MM.1S (cell line): ENCODE results near the gene CERS6.
A peak's percentile ranks its signal among the peaks of the same experiment; 100 is the strongest.

Experiments used
- DNase-seq: peaks from one replicate; pipeline ENCODE4 v3.0.0-alpha.2; 2015
- H2AFZ ChIP-seq: fragments of 300-600 bp; sonication (generic); 2 replicates; pipeline ENCODE4 v1.6.0; 2016; ENCODE audit warnings: antibody characterized with exemption, low read length
- H3F3A ChIP-seq: fragments of 300-600 bp; sonication (generic); 2 replicates; pipeline ENCODE4 v1.6.1; 2016; ENCODE audit warnings: mild to moderate bottlenecking, antibody characterized with exemption, low read length, moderate library complexity, mixed read lengths; ENCODE audit not compliant: insufficient read depth
- H3K27ac ChIP-seq: fragments of 300-600 bp; sonication (generic); 2 replicates; pipeline ENCODE4 v1.5.1; 2016; ENCODE audit warnings: mild to moderate bottlenecking, low read length
- H3K27me3 ChIP-seq: fragments of 300-600 bp; sonication (generic); replicated peaks from 2 replicates; pipeline ENCODE4 v1.6.0; 2016; ENCODE audit warnings: low read length; ENCODE audit not compliant: insufficient read depth
- H3K36me3 ChIP-seq: fragments of 300-600 bp; sonication (generic); replicated peaks from 2 replicates; pipeline ENCODE4 v1.6.1; 2016; ENCODE audit warnings: mild to moderate bottlenecking, low read length, mixed read lengths; ENCODE audit not compliant: insufficient read depth
- H3K4me1 ChIP-seq: fragments of 300-600 bp; sonication (generic); 2 replicates; pipeline ENCODE4 v1.6.1; 2016; ENCODE audit warnings: low read length, mixed read lengths
- H3K4me2 ChIP-seq: fragments of 300-600 bp; sonication (generic); 2 replicates; pipeline ENCODE4 v1.6.0; 2016; ENCODE audit warnings: low read depth, low read length
- H3K4me3 ChIP-seq: fragments of 300-600 bp; sonication (generic); 2 replicates; pipeline ENCODE4 v1.5.1; 2016; ENCODE audit warnings: low read length, mixed read lengths
- H3K79me2 ChIP-seq: fragments of 300-600 bp; sonication (generic); 2 replicates; pipeline ENCODE4 v1.6.1; 2016; ENCODE audit warnings: mixed run types, low read length, mixed read lengths
- H3K9ac ChIP-seq: fragments of 300-600 bp; sonication (generic); 2 replicates; pipeline ENCODE4 v1.6.1; 2016; ENCODE audit warnings: low read length, mixed read lengths
- H3K9me2 ChIP-seq: fragments of 300-600 bp; sonication (generic); replicated peaks from 2 replicates; pipeline ENCODE4 v1.6.1; 2016; ENCODE audit warnings: mild to moderate bottlenecking, low read length, mixed read lengths; ENCODE audit not compliant: insufficient read depth
- H3K9me3 ChIP-seq: fragments of 300-600 bp; sonication (generic); replicated peaks from 2 replicates; pipeline ENCODE4 v1.6.1; 2016; ENCODE audit warnings: mild to moderate bottlenecking, low read length, mixed read lengths; ENCODE audit not compliant: insufficient read depth
- H4K20me1 ChIP-seq: fragments of 300-600 bp; sonication (generic); 2 replicates; pipeline ENCODE4 v1.6.1; 2016; ENCODE audit warnings: mild to moderate bottlenecking, low read length, moderate library complexity, mixed read lengths; ENCODE audit not compliant: insufficient read depth
- EZH2 ChIP-seq: fragments of 300-600 bp; sonication (generic); optimal IDR thresholded peaks from 2 replicates; pipeline ENCODE3; 2017; ENCODE audit warnings: low read depth, mild to moderate bottlenecking, antibody characterized with exemption, low read length, mixed read lengths
- EZH2phosphoT487 ChIP-seq: fragments of 300-600 bp; sonication (generic); IDR thresholded peaks from 2 replicates; pipeline ENCODE4 v1.6.1; 2018; ENCODE audit warnings: antibody characterized with exemption, low read length
- TF ChIP-seq, protein P1 (sequence below): fragments of 300-600 bp; sonication (generic); IDR thresholded peaks from 2 replicates; pipeline ENCODE4 v1.5.1; 2016; ENCODE audit warnings: antibody characterized with exemption, low read length, mixed read lengths

CERS6 gene

DNA sequence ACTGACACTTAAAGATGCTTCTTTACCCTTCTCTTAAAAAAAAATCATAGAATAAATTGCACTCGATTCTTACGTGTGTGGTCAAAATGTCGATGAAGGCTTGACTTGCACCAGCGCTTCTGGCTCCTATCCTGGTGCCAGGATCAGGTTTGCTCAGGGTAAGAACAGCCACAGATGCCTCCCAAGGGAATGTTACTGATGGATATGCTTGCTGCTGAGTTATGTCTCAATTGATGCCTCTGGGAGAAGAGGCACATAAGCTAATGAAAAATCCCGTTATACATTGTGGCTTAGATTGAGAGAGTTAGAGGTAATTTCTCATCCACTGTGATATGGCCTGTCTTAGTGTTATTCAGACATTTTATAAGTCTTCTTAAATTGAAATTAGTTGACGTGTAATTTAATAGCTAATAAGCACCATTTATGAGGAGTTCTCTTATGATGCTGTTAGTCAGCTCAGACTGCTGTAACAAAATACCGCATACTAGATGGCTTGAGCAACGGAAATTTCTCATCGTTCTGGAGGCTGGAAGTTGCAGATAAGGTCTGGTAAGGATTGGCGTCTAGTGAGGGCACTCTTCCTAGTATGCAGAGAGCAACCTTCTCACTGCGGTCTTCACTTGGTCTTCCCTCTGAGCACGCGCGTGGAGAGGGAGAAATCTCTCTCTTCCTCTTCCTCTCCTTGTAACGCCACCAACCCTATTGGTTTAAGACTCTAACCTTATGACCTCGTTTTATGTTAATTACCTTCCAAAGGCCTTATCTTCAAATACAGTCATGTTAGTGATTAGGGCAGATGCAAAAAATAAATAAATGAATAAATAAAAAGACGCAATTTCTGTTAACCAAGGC is 229.8 kb downstream of the CERS6 start:
- TF ChIP-seq EZH2 (no peak), EZH2phosphoT487 (no peak)
- TF ChIP-seq, protein P1, sequence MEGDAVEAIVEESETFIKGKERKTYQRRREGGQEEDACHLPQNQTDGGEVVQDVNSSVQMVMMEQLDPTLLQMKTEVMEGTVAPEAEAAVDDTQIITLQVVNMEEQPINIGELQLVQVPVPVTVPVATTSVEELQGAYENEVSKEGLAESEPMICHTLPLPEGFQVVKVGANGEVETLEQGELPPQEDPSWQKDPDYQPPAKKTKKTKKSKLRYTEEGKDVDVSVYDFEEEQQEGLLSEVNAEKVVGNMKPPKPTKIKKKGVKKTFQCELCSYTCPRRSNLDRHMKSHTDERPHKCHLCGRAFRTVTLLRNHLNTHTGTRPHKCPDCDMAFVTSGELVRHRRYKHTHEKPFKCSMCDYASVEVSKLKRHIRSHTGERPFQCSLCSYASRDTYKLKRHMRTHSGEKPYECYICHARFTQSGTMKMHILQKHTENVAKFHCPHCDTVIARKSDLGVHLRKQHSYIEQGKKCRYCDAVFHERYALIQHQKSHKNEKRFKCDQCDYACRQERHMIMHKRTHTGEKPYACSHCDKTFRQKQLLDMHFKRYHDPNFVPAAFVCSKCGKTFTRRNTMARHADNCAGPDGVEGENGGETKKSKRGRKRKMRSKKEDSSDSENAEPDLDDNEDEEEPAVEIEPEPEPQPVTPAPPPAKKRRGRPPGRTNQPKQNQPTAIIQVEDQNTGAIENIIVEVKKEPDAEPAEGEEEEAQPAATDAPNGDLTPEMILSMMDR: no peak
- no peak overlapping the region for H3K27ac ChIP-seq
- no peaks in the 10 kb centered on the region for H3K4me1 ChIP-seq
- no peaks in the 10 kb centered on the region for H3K79me2 ChIP-seq
- no peak overlapping the region for H3K9ac ChIP-seq
- H3F3A ChIP-seq: no peaks in the 10 kb centered on the region
- DNase-seq: no peak
- H3K4me3 ChIP-seq: no peak overlapping the region
- no peak overlapping the region for H2AFZ ChIP-seq
- no peaks in the 10 kb centered on the region for H3K9me2 ChIP-seq
- H3K27me3 ChIP-seq: no peaks in the 10 kb centered on the region
- no peaks in the 10 kb centered on the region for H3K36me3 ChIP-seq
- no peaks in the 10 kb centered on the region for H3K9me3 ChIP-seq
- no peaks in the 10 kb centered on the region for H4K20me1 ChIP-seq
- no peak overlapping the region for H3K4me2 ChIP-seq

DNA sequence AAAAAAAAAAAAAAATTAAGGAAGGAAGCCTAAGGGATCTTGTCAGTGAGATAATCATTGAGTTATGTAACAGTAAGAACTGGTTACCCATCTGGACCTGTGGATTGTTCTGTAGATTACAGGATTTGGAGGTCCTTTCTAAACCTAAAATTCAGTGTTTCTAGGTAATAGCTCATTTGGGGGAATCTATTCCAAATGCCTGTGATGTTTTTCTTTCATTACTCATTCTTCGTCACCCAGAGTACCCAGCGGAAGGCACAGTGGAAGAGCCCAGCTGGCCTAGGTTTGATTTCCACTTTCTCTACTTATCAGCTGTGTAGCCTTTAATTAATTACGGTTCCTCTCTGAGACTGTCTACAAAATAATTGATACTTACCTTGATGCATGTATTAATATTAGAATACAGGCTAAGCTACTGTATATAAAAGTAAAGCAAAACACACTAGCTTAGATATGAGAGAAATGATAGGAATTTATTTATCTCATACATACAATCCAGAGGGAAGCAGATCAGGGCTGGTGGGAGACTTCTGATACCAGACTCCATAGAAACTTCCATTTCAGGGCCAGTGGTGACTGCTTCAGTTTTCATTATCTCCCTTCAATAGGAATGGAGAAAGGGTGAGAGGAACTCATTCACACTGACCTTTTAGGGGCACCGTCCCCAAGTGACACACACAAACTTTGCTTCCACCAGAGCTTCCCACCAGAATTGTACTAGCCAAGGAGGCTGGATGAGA is 230.6 kb downstream of the CERS6 start:
- Histone ChIP-seq H3F3A (no peaks in the 10 kb centered on the region), H3K9ac (no peak overlapping the region), H3K9me2 (no peaks in the 10 kb centered on the region), H3K36me3 (no peaks in the 10 kb centered on the region), H3K9me3 (no peaks in the 10 kb centered on the region), H3K4me2 (no peak overlapping the region), H4K20me1 (no peaks in the 10 kb centered on the region), H3K27ac (no peak overlapping the region), H3K4me1 (no peaks in the 10 kb centered on the region), H3K27me3 (no peaks in the 10 kb centered on the region), H2AFZ (no peak overlapping the region), H3K79me2 (no peaks in the 10 kb centered on the region), H3K4me3 (no peak overlapping the region)
- no peak for DNase-seq
- no peak for TF ChIP-seq EZH2
- TF ChIP-seq, protein P1: no peak
- TF ChIP-seq EZH2phosphoT487: no peak

DNA sequence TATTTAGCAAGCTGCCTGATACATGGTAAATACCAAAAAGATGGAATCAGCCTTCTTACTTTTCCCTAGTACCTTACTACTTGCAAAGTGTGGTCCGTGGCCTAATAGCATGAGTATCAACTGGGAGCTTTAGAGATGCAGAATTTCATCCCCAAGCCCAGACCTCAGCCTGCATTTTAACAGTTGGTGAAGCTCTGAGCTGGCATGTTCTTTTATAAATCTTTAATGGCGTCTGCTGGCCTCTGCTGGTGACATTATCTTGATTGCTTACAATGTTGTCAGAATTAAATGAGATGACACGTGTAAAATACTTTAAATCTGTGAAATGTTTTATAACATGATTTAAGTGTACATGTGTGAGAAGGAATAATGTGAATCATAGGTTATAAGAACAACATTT is 231.2 kb downstream of the CERS6 start:
- H3K36me3 ChIP-seq: no peaks in the 10 kb centered on the region
- TF ChIP-seq, protein P1: peak; percentile 25
- TF ChIP-seq EZH2phosphoT487: no peak
- H4K20me1 ChIP-seq: no peaks in the 10 kb centered on the region
- no peak overlapping the region for H3K27ac ChIP-seq
- H3F3A ChIP-seq: no peaks in the 10 kb centered on the region
- no peaks in the 10 kb centered on the region for H3K9me3 ChIP-seq
- no peaks in the 10 kb centered on the region for H3K27me3 ChIP-seq
- H3K4me1 ChIP-seq: no peaks in the 10 kb centered on the region
- no peak overlapping the region for H3K4me2 ChIP-seq
- peak; percentile 15 for DNase-seq
- no peak overlapping the region for H2AFZ ChIP-seq
- no peaks in the 10 kb centered on the region for H3K9me2 ChIP-seq
- H3K79me2 ChIP-seq: no peaks in the 10 kb centered on the region
- no peak overlapping the region for H3K9ac ChIP-seq
- H3K4me3 ChIP-seq: no peak overlapping the region
